NCI-H526 treated with DMSO at 0.1 percent for 48 hours (cell line): ENCODE results near the gene LMO2.
A peak's percentile ranks its signal among the peaks of the same experiment; 100 is the strongest.
"Not testable (repeated sequence)": the region's sequence is repeated elsewhere in the genome, so short reads cannot be mapped to it uniquely, and the experiment has no call there.

ENCODE experiments used
- DNase-seq: peaks from one replicate; lab custom pipeline; 2025; lab: John Stamatoyannopoulos, UW

LMO2 gene

DNA sequence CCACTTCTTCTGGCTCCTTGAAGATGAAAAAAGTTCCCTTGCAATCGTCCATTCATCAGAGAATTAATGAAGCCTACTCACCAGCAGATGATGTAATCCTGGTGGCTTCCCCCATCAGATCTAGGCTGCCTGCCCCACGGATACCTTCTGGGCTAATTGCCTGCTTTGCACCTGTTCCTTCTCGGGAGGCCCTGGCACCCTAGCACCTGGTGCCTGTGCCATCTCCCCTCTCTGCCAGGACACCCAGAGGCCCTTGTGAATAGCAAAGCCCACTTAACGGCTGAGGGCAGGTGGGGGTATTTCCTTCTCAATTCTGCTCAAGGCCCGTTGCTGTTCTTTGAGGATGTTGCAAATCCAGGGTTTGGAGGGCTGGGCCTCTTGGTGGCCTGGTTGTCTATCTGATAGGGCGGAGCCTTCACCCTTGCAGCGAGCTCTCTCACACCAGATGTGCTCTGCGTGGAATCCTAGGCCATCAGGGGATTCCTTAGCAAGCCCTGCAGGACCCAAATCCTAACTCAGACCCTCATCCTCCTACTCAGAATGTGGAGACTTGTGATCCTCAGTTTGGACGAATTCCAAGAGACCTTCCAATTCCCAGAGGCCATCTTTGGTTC is at the start of gene LMO2:
LMO2 (minus strand) TSS at position 363 of the 614 bp plus-strand sequence. CDS start 22,360 bp downstream, outside the sequence.
- DNase-seq = peak; percentile 55

DNA sequence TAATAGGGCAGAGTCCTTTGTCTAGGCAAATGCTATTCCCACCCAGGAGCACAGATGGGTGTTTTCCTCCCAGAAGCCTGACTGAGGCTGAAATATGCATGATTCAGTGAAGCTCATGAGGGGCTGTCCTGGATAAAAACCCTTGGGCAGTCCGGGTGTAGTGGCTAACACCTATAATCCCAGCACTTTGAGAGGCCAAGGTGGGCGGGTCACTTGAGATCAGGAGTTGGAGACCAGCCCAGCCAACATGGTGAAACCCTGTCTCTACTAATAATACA is 48.6 kb upstream of the LMO2 start:
- no peak for DNase-seq

DNA sequence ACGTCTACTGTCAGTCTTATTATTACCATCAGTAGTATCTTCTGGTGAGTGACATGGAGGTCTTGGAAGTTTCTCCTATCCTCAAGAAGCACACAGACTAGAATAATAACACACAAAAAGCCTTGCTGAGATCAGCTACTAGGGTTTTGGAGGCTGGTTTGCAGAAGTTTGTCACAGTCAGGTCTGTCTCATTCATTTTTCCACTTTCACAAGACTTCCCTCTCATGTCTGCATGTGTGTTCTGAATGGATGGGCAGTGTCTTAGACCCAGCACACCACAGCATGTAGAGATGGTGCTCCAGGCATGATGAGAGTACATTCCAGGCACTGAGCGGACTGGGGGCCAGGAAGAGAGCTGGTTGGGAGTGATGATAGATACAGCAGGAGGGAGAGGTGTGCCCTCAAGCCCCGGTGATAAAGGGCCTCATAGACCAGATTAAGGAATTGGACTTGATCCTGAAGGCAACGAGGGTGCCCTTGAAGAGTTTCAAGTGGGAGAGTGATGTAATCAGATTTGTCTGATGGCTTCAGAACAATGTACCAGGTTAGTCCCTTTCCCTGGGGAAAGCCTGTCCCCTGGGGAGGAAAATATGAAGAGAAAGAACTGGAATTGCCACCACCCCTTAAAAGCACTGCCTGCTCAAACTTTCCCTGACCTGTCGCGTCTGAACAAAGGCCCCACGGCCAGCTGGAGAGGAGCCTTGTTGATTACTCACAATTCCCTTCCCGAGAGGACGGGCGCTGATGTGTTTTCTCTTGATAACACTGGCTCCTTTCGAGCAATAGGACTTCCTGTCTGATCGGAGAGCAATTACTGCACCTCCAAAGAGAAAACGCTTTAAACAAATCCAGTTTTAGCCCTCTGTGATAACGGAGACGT is 45.1 kb upstream of the LMO2 start:
- DNase-seq = no peak

DNA sequence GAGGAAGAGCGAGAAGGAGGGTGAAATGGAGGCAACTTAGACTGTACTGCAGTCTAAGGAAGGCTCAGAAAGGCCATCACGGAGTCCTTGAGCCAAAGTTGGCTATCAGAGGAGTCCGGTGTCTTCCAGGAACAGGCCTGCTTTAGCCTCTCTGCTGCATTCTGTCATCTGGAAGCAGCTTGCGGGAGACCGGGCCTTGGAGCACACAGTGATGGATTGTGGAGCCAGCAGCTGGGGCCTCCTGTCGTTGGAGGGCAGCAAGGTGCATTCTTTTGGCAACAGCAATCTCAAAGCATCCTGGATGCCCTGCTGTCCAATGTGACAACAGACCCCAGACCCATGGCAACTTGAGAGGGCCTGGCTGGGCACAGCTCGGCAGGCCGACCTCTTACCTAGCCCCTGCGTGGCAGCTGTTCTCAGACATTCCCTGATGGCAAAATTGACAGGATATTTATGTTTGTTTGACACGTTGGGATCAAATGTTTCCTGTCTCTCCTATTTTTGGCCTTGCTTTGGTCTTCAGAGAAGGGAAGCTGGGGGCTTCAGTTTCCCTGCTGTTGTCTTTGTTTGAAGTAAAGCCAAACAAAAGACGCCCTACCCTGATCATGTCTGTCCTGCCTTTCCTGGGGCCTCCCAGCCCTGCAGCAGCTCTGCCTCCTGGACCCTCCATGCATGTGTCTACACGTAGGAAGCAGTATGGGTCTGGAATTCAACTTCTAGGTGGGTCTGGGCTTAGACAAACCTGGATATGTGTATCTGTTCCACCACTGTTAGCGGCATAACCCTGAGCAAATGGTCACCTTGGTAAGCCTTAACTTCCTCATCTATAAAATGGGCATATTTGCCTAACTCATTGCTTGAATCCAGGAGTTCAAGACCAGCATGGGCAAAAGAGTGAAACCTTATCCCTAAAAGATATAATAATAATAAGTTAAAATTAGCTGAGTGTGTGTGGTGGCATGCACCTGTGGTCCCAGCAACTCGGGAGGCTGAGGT is 43.9 kb upstream of the LMO2 start:
- DNase-seq = no peak

DNA sequence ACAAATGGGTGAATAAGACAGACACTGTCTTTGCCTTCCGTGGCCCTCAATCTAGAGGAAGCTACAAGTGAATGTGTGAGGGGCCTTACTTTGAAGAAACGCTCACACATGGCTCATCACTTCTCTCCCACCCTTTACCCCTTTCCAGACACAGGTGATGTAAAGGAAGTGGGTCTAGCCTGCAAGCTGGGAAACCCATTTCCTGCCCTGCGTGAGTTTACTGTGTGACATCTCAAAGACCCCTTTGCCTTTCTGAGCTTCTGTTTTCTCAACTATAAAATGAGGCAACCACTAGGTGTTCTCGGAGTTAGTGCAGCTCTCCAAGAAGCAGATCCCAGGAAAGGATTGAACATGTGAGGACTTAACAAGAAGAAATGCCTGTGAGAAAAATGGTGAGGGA is 43.1 kb upstream of the LMO2 start:
- DNase-seq = no peak

DNA sequence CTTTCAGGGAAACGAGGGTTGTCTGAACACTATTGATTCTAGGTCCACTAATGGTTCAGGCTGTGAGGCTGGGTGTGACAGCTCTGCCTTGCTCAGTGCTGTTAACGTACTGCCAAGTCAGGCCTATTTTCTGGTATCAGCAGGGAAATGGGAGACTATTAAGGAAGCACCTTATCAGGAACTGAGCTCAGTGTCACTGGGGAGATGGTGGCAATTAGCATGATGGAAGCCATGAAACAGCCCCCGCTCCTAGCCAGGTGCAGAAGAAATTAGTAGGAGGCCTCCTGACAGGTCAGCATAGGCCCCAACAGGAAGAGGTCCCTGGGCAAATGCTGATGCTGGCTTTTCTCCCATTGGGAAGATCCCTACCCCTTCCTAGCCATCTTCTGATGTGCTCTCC is 42.6 kb upstream of the LMO2 start:
- no peak for DNase-seq

DNA sequence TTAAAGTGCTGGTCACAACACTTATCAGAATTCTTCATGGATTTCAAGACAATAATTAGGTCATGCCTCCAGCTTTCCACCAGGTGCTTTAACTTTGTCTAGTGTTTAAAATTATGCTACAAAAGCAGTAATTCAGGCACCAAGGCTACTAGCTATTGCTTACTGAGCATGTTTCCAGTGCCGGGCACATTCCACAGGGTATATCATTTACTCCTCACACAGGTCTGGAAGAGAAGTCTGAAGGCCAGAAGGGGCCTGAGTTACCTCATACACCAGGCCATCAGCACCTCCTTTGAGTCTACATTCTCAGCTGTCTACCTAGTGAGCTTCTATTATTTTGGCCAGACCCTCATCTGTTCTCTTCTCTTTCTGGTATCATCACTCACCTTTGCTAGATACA is 41.7 kb upstream of the LMO2 start:
- no peak for DNase-seq

DNA sequence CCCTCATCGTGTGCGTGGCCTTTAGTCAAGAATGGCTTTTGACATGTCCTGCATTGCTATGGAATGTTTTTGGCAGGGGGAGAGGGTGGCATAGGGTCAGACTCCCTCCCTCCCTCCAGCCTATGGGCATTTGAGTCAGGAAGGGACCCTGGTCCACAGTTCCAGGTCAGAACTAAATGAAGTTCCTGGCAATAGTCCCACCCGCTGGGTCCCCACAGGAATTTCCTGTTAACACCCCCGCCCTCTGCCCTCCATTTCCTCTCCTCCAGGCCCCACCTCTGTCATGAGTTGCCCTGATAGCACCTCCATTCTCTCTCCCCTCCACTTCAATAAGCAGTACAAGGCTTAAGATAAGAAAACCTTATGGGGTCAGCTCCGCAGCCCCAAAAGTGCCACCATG is 40.8 kb upstream of the LMO2 start:
- no peak for DNase-seq

DNA sequence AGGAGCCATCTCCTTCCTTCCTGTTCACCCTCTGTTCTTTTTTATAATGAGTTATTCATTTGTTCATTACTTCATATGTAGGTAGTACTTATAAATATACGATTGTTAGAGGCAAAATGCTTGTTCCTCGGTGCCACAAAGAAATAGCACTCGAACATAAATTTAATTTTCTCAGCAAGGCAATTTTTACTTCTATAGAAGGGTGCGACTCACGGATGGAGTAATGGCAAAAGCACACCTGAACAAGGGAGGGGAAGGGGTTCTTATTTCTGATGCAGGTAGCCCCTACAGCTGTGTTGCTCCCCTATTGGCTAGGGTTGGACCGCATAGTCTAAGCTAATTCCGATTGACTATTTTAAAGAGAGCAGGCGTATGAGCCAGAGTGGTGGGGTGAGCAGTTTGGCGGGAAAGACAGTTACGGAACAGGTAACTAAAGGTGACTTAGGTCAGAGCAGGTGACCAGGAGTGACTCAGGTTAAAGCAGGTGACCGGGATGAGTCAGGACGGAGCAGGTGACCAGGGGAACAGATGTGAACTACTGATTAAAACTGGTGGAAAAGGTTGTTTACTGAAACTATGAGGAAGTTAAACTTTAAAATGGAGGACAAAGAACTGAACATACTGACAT is 40.0 kb upstream of the LMO2 start:
- DNase-seq = not testable (repeated sequence)

DNA sequence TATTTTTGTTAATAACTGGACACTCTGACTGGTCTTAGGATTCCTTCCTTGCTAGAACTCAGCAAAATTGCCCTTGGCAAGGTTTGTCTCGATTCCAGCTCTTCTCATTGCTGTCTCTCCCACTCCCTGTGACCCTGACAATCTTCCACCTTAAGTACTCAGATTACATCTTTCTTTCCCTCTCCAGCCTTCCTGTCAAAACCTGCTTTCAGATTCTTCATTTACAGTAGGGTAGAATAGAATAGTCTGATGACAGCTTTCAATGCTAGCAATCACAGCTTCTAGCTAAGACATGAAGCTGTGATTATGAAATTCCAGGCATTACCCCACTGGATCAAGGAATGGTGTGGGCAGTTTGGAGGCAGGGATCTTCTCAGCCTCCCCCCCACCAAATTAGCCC is 39.2 kb upstream of the LMO2 start:
- no peak for DNase-seq

DNA sequence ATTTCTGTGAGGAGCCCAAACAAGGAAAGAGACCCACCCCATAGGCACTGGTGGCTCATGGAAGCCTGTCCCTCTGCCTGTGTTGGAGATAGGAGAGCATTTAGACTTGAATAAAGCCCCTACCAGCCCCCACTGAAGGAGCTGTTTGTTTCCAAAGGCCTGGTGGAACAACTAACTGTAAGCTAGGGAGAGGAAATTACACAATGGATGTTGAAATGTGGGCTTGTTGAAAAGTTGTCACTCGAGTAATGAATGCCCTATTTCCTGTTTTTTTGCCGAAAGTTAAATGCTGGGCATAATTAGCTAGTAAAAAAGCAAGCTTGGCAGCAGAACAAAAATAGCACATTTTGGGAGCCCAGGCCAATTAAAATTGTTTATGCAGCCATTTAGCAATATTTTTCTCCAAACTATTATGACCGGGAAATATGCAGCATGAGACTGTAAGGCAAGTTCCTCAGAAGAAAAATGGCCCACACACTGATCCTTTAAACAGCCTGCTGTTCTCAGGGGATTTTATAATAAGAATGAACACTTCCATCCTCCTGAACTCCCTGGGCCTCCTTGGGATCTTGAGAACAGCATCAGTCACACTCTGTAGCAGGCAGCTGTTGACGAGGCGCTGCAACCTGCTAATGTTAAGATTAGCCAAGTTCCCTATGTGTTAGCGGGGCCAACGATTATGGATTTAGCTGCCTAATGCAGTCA is 38.6 kb upstream of the LMO2 start:
- no peak for DNase-seq

DNA sequence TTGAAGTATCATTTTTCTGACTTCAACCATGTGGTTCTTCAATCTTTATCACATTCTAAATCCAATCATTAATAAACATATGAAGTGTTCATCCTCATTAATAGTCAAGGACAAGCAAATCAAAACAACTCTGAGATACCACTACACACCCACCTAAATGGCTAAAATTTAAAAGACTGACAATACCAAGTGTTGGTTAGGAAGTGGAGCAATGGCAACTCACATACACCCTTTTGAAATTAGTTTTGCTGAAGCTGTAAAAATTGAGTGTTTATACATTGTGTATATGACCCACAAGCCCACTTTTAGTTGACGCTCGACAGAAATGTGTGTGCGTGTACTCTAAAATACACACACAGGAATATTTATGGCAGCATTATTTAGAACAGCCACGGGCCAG is 36.7 kb upstream of the LMO2 start:
- no peak for DNase-seq

DNA sequence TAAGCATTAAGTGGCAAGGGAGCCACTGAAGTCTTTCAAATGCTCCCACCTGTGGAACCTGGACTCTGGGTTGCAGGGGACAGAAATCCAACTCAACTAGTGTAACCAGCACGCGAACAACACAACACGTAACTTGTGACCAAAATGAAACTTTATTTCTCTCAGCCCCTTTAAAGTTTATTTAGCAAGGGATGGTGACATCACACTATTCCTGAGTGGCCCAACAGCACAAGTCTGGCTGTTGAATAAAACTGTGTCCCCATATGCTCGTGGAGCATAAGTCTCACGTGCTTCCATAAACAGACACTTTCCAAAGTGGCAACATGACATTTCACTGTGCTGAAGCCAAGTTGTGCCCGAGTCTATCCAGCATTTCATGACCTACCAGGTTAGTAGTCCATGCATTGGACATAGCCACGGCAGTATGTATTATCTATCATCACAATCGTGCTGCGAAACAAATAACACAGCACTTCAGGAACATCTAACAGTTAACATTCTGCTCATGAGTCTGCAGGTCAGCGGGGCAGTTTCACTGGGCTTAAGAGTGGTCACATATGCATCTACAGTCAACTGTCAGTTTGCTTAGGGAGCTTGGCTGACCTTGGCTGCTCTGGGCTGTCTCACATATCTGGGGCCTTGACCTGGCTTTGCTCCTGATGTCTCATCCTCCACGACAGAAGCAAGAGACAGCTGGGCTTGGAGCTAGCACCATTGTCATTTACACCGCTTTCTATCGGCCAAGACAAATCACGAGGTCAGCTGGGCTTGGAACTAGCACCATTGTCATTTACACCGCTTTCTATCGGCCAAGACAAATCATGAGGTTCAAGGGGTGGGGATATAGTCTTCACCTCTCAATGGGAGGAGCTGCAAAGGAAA is 35.0 kb upstream of the LMO2 start:
- no peak for DNase-seq

DNA sequence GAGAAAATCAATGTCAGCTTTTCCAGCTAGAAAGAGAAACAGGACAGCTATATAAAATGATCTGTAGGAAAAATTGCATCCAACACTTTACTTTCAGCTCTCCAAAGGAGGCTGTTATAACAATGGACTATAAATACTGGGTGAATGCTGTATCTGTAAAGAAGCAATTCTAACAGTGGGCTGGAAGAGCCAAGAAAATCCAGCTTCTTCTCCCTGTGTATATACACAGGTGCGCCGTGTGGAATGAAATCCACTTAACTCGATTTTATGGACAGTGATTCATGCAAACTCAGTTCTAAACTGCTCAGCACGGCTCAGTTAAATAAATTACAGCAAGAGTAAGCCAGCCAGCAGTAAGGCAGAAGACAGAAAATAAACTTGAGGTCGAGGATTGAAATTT is 32.5 kb upstream of the LMO2 start:
- DNase-seq = no peak

DNA sequence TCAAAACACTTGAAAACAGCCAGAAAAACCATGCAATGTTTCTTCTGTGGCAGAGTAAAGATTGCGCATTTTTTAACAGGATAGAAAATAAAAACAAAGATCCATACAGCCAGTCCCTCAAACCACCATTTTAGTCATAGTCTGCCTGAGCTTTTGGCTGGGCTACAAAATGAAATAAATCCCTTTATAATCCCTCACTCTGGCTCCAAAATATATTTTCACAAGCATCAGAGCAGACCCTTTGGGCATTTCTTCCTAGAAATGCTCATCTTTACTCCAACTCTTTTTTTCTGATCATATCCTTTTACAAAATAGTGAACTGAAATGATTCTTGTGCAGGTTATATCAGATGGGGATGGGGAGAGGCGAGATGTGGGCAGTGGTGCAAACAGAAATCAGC is 31.8 kb upstream of the LMO2 start:
- DNase-seq = no peak

DNA sequence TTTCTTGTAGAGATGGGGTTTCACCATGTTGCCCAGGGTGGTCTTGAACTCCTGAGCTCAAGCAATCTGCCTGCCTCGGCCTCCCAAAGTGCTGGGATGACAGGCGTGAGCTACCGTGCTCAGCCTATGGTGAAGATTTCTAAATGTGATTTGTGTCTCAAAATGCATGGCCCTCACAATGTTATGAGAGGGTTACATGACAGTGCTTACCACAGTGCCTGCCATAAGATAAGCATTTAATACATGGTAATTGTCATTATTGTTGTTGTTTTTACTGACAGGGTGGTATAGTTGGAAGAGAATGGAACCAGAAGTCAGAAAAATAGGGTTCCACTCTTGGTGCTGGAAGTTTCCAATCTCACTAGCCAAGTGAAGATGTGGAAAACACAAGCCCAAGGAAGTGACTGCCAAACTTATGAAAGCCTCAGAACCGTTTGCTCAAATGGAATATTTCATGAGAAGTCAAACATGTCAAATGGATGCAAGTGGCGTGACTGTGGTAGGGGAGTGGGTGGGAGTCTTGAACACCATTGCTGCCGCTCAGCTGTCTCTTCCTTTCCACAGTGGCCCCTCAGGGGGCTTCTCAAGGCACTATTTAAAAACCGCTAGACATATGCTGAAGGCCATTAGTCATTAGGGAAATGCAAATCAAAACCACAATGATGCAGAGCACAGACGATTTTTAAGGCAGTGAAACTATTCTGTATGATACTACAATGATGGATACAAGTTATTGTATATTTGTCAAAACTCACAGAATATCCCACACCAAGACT is 29.1 kb upstream of the LMO2 start:
- DNase-seq = no peak

DNA sequence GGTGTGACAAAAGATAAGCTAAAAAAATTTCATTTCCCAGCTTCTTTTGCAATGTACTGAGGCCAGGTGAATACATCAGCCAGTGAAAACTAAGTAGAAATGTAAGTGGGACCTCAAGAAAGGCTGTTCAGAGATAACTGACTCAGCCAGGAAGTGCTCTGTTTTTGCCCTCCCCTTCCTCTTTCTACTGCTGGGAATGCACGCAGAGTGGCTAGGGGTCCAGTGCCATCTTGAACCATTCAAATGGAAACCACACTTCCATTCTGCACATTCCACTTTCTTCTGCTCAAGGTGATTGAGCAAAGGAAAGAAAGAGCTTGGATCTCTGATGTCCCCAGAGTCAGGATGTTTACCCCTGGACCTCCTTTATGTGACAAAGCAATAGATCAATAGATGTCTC is 27.8 kb upstream of the LMO2 start:
- DNase-seq = no peak

DNA sequence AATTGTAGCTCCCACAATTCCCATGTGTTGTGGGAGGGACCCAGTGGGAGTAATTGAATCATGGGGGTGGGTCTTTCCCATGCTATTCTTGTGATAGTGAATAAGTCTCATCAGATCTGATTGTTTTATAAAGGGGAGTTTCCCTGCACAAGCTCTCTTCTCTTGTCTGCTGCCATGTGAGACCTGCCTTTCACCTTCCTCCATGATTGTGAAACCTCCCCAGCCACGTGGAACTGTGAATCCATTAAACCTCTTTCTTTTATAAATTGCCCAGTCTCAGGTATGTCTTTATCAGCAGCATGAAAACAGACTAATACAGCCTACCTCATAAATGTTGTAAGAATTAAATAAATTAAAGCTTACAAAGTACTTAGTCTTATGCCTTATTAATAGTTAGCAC is 25.5 kb upstream of the LMO2 start:
- DNase-seq = not testable (repeated sequence)

DNA sequence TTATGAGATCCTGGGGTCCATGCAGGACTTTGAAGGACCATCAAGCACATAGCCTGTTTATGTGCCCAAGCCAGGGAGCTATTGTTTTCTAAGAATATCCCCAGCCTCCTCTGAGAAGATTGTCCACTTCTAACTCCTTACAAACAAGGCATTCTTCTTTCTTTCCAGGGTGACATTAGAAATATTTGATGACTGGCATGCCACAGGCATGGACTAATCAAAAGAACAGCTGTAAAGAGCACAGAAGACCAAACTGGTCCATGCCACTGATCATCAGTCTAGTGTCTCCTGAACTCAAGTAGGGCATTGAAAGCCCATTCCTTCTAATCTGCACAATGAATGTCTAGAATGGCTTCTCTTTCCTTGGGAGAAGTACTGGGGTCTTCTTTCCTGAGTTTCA is 24.9 kb upstream of the LMO2 start:
- DNase-seq = no peak

DNA sequence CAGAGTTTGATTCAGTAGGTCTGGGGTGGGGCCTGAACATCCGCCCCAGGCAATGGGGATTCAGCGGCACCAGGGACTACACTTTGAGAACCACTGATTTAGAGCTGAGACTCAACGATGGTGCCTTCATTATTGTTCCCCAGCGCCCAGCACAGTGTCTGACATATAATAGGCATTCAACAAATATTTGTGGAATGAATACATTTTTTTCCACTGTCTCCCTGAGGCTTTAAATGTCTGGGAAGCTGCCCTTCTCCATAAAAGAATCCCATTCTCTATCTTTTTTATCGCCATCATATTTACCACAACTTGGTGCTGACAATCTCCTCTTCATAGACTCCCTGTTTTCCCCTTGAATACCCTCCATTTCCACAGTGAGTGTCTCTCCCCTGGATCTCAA is 23.6 kb upstream of the LMO2 start:
- DNase-seq = no peak
